RWPE1 (cell line): ENCODE measurements around the gene TOP1.

ENCODE experiments used
- CTCF ChIA-PET: fragments of 350-600 bp; sonication (Branson Sonifier 250); formaldehyde crosslinking; extraction: SDS; loops from one replicate; lab custom pipeline; 2021; lab: Yijun Ruan, JAX
- POLR2A ChIA-PET: fragments of 400-600 bp; formaldehyde crosslinking; extraction: SDS; loops from one replicate; lab custom pipeline; 2020; ENCODE audit warnings: antibody characterized with exemption; ENCODE audit not compliant: low non-redundant PET; lab: Yijun Ruan, JAX
- DNase-seq: peaks from one replicate; pipeline ENCODE4 v3.0.0; 2012; ENCODE audit warnings: low spot score
- H3K27ac ChIP-seq: fragments of 450-650 bp; 2 replicates; pipeline ENCODE4 v1.5.1; 2017
- TF ChIP-seq, protein P1 (sequence below): fragments of 450-650 bp; conservative IDR thresholded peaks from 2 replicates; pipeline ENCODE4 v1.5.1; 2017; ENCODE audit warnings: low read depth, mild to moderate bottlenecking

The TOP1 gene

GRCh38 chr20:41057999-41058673 is 29.5 kb downstream of the TOP1 start:
- POLR2A ChIA-PET, result interaction anchor here (0.7 kb wide), 1 partner anchor 13 kb away, joined by 3 read pairs; no protein-coding TSS in a partner anchor
- peak; percentile 46 for DNase-seq
- CTCF ChIA-PET, result interaction anchor here (0.7 to 1.0 kb wide), 2 partner anchors 11 to 19 kb away, joined by 3 read pairs; no protein-coding TSS in a partner anchor
- no peak overlapping the region for H3K27ac ChIP-seq
- TF ChIP-seq, protein P1, sequence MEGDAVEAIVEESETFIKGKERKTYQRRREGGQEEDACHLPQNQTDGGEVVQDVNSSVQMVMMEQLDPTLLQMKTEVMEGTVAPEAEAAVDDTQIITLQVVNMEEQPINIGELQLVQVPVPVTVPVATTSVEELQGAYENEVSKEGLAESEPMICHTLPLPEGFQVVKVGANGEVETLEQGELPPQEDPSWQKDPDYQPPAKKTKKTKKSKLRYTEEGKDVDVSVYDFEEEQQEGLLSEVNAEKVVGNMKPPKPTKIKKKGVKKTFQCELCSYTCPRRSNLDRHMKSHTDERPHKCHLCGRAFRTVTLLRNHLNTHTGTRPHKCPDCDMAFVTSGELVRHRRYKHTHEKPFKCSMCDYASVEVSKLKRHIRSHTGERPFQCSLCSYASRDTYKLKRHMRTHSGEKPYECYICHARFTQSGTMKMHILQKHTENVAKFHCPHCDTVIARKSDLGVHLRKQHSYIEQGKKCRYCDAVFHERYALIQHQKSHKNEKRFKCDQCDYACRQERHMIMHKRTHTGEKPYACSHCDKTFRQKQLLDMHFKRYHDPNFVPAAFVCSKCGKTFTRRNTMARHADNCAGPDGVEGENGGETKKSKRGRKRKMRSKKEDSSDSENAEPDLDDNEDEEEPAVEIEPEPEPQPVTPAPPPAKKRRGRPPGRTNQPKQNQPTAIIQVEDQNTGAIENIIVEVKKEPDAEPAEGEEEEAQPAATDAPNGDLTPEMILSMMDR, result no peak

DNA sequence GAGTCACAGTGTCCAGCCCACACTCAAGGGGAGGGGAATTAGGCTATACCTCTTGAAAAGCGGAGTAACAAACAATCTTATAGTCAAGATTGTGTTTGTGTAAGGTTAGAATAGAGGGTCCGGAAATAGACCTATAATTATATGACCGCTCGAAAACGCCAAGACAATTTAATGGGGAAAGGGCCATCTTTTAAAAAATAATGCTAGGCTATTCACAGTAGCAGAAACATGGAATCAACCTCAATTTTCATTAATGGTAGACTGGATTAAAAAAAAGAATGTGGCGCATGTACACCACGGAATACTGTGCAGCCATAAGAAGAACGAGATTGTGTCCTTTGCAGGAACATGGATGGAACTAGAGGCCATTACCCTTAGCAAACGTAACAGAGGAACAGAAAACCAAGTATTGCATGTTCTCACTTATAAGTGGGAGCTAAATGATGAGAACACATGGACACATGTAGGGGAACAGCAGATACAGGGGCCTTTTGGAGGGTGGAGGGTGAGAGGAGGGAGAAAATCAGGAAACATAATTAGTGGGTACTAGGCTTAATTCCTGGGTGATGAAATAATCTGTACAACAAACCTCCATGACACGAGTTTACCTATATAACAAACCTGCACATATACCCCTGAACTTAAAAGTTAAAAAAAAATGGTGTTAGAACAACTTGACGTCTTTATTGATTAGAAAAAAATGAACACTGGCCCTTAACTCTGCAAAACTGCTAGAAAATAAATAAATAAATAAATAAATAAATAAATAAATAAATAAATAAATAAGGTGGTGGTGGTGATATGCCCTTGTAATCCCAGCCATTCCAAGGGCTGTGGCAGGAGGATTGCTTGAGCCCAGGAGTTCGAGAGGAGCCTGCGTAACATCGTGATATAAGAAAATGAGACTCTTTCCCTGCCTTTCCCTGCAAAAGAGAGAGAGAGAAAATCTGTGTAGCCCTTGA is 30.3 kb downstream of the TOP1 start:
- TF ChIP-seq, protein P1, result no peak

GRCh38 chr20:41061155-41061554 is 32.5 kb downstream of the TOP1 start:
- CTCF ChIA-PET, result interaction anchor here (0.6 to 1.6 kb wide), 2 partner anchors 17 to 58 kb away, joined by 3 read pairs; no protein-coding TSS in a partner anchor
- no peak for DNase-seq
- no peak overlapping the region for H3K27ac ChIP-seq
- POLR2A ChIA-PET, result no interaction called here
- TF ChIP-seq, protein P1, result no peak

More for the DNA sequence above, 30.3 kb downstream of the TOP1 start:
- ChIA-PET POLR2A (no interaction called here), CTCF (no interaction called here)
- no peak overlapping the region for H3K27ac ChIP-seq
- DNase-seq, result no peak

DNA sequence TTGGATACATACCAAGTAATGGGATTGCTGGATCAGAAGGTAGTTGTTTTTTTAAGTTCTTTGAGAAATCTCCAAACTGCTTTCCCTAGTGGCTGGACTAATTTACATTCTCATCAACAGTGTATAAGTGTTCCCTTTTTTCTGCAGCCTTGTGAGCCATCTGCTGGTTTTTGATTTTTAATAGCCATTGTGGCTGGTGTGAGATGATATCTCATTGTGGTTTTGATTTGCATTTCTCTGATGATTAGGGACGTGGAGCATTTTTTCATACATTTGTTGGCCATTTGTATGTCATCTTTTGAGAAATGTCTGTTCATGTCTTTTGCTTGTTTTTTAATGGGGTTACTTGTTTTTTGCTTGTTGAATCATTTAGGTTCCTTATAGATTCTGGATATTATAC is 34.8 kb downstream of the TOP1 start:
- CTCF ChIA-PET, result no interaction called here

DNA sequence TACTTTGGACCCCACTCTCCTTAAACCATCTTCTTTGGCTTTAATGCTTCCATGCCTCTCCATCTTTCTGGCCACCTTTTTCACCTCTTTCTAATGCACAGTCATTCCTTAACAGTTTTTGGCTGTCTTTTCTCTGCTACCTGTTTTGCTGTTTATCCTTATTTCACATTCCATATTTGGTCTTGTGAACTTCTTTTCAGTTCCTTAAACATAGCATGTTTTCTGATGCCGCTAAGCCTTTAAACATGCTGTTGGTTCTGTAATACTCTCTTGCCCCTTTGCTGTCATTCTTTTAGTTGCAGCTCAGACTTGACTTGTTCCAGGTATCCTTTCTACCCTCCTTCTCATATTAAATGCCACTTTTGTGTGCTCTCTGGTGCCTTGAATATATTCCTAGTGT is 35.8 kb downstream of the TOP1 start:
- CTCF ChIA-PET, result interaction anchor here (0.6 to 0.7 kb wide), 2 partner anchors 64 to 887 kb away, joined by 3 read pairs; no protein-coding TSS in a partner anchor
- POLR2A ChIA-PET, result no interaction called here
- TF ChIP-seq, protein P1, result no peak
- no peak for DNase-seq
- no peak overlapping the region for H3K27ac ChIP-seq

More for the DNA sequence above, 34.8 kb downstream of the TOP1 start:
- no peak for DNase-seq
- H3K27ac ChIP-seq, result no peak overlapping the region
- TF ChIP-seq, protein P1, result no peak
- POLR2A ChIA-PET, result no interaction called here

DNA sequence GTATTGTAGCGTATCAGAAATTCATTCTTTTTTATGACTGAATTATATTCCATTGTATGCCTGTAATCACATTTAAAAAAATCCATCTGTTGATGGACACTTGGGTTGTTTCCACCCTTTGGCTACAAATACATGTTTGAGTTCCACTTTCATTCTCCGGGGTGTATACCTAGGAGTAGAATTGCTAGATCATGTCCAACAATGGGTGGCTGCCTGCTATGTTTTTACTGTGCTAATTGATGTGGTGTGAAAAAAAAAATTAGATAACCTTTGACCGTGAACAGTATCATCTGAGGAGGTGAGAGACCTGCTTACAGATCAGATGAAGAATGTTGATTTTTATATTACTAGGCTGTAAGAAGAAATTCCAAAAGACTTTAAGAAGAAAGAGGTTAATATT is 37.1 kb downstream of the TOP1 start:
- no peak for DNase-seq
- TF ChIP-seq, protein P1, result no peak
- H3K27ac ChIP-seq, result no peak overlapping the region
- POLR2A ChIA-PET, result no interaction called here
- CTCF ChIA-PET, result no interaction called here
